GM23338 (cell line): ENCODE data around the gene EGLN3. TPM values are rescaled to one million over a fixed set of nuclear protein-coding genes. Genes with fewer than 3 reads are reported as not detected.

Experiments
- ATAC-seq: fragments of 200-7000 bp; cut with Tn5 transposase; 3 replicates; pipeline ENCODE4 v1.9.1; 2020
- DNase-seq: peaks from one replicate; pipeline ENCODE4 v3.0.0-alpha.2; 2015; ENCODE audit warnings: low spot score
- H2AFZ ChIP-seq: fragments of 200-600 bp; sonication (generic); 2 replicates; pipeline ENCODE4 v1.8.0; 2016; ENCODE audit warnings: antibody characterized with exemption, mild to moderate bottlenecking, moderate library complexity
- H3F3A ChIP-seq: fragments of 200-600 bp; sonication (generic); replicated peaks from 2 replicates; pipeline ENCODE4 v1.8.0; 2017; ENCODE audit warnings: antibody characterized with exemption, mixed run types, low read depth
- H3K27ac ChIP-seq: fragments of 200-600 bp; sonication (generic); 2 replicates; pipeline ENCODE4 v1.6.1; 2016; ENCODE audit warnings: low read depth
- H3K27me3 ChIP-seq: fragments of 200-600 bp; sonication (generic); 2 replicates; pipeline ENCODE4 v1.8.0; 2016; ENCODE audit warnings: mild to moderate bottlenecking, mixed run types, moderate library complexity; ENCODE audit not compliant: insufficient read depth
- H3K36me3 ChIP-seq: fragments of 200-600 bp; sonication (generic); 2 replicates; pipeline ENCODE4 v1.8.0; 2016; ENCODE audit warnings: mild to moderate bottlenecking; ENCODE audit not compliant: insufficient read depth
- H3K4me1 ChIP-seq: fragments of 200-600 bp; sonication (generic); 2 replicates; pipeline ENCODE4 v1.8.0; 2016; ENCODE audit warnings: mild to moderate bottlenecking, moderate library complexity; ENCODE audit not compliant: insufficient read depth
- H3K4me2 ChIP-seq: fragments of 200-600 bp; sonication (generic); 2 replicates; pipeline ENCODE4 v1.7.1; 2017; ENCODE audit warnings: mixed run types
- H3K4me3 ChIP-seq: fragments of 200-600 bp; sonication (generic); 2 replicates; pipeline ENCODE4 v1.6.1; 2016; ENCODE audit warnings: mixed run types
- H3K79me2 ChIP-seq: fragments of 200-600 bp; sonication (generic); replicated peaks from 2 replicates; pipeline ENCODE4 v1.8.0; 2017; ENCODE audit warnings: mild to moderate bottlenecking; ENCODE audit not compliant: insufficient read depth
- H3K9me2 ChIP-seq: fragments of 200-600 bp; sonication (generic); 2 replicates; pipeline ENCODE4 v1.8.0; 2017; ENCODE audit not compliant: insufficient read depth
- H4K20me1 ChIP-seq: fragments of 200-600 bp; sonication (generic); replicated peaks from 2 replicates; pipeline ENCODE4 v1.8.0; 2017; ENCODE audit warnings: mild to moderate bottlenecking; ENCODE audit not compliant: insufficient read depth
- H3K27ac Mint-ChIP-seq: 2 replicates; pipeline ENCODE4 v1.8.0; 2020; ENCODE audit warnings: inconsistent platforms, mild to moderate bottlenecking, moderate library complexity, mixed read lengths
- H3K27me3 Mint-ChIP-seq: 3 replicates; pipeline ENCODE4 v1.8.0; 2022; ENCODE audit warnings: low read depth, mild to moderate bottlenecking, moderate library complexity, mixed read lengths, inconsistent platforms; ENCODE audit not compliant: insufficient read depth, poor library complexity
- H3K36me3 Mint-ChIP-seq: 3 replicates; pipeline ENCODE4 v1.8.0; 2021; ENCODE audit warnings: low read depth, mild to moderate bottlenecking, inconsistent platforms, moderate library complexity, mixed read lengths
- H3K4me1 Mint-ChIP-seq: 3 replicates; pipeline ENCODE4 v1.8.0; 2020; ENCODE audit warnings: mild to moderate bottlenecking, inconsistent platforms, mixed read lengths
- H3K4me3 Mint-ChIP-seq: 3 replicates; pipeline ENCODE4 v1.8.0; 2021; ENCODE audit warnings: moderate library complexity, mild to moderate bottlenecking, inconsistent platforms, mixed read lengths
- H3K9me3 Mint-ChIP-seq: 3 replicates; pipeline ENCODE4 v1.8.0; 2020; ENCODE audit warnings: moderate library complexity, mild to moderate bottlenecking, inconsistent platforms, mixed read lengths
- CREB1 ChIP-seq: fragments of 250-450 bp; sonication (Bioruptor Pico); IDR thresholded peaks from 2 replicates; pipeline ENCODE4 v1.5.0; 2020; ENCODE audit warnings: low read depth, mild to moderate bottlenecking, moderate library complexity
- EZH2 ChIP-seq: fragments of 200-600 bp; sonication (generic); IDR thresholded peaks from one replicate; pipeline ENCODE4 v1.8.0; 2017; ENCODE audit warnings: antibody characterized with exemption, mild to moderate bottlenecking, low read depth; ENCODE audit not compliant: unreplicated experiment
- NANOG ChIP-seq: IDR thresholded peaks from 2 replicates; pipeline ENCODE4 v1.6.1; 2016; ENCODE audit warnings: antibody characterized with exemption, borderline replicate concordance
- STAT1 ChIP-seq: IDR thresholded peaks from one replicate; pipeline ENCODE4 v1.6.1; 2016; ENCODE audit warnings: antibody characterized with exemption; ENCODE audit not compliant: unreplicated experiment
- ZNF331 ChIP-seq: fragments of 250-450 bp; sonication (Bioruptor Pico); IDR thresholded peaks from 2 replicates; pipeline ENCODE4 v1.5.0; 2020; ENCODE audit warnings: low read depth, mild to moderate bottlenecking, moderate library complexity
- polyA plus RNA-seq: library from polyadenylated mRNA; unstranded; fragments of >200 nt; fragmentation: Nextera tagmentation; extraction: Ambion mirVana; gene quantifications from 2 replicates; pipeline ENCODE4 v1.2.1, GENCODE V29; 2016
- total RNA-seq: library from RNA; depleted of rRNA; stranded (reverse); fragments of >200 nt; shearing (Covaris generic); gene quantifications from 2 replicates; pipeline ENCODE4 v1.2.3, GENCODE V29; 2014
- TF ChIP-seq, protein P1 (sequence below), 2 experiments: fragments of 200-600 bp in 1 of 2; sonication (generic) in 1 of 2; conservative IDR thresholded peaks; 2 replicates each; pipeline versions ENCODE4 v1.5.1 to v1.6.1; 2016 to 2017; ENCODE audit warnings: antibody characterized with exemption in 2 of 2, low read depth in 2 of 2, mild to moderate bottlenecking in 2 of 2, moderate library complexity in 1 of 2
- TF ChIP-seq, protein P2 (sequence below): IDR thresholded peaks from one replicate; pipeline ENCODE4 v1.6.1; 2018; ENCODE audit warnings: antibody characterized with exemption; ENCODE audit not compliant: unreplicated experiment
- TF ChIP-seq, protein P3 (sequence below): fragments of 250-450 bp; sonication (Bioruptor Pico); IDR thresholded peaks from 2 replicates; pipeline ENCODE4 v1.5.0; 2020; ENCODE audit warnings: mild to moderate bottlenecking, moderate library complexity

The EGLN3 gene
- total and polyA plus RNA-seq, 2 experiments from 2014 or later: 26.8 to 42.9 TPM

DNA sequence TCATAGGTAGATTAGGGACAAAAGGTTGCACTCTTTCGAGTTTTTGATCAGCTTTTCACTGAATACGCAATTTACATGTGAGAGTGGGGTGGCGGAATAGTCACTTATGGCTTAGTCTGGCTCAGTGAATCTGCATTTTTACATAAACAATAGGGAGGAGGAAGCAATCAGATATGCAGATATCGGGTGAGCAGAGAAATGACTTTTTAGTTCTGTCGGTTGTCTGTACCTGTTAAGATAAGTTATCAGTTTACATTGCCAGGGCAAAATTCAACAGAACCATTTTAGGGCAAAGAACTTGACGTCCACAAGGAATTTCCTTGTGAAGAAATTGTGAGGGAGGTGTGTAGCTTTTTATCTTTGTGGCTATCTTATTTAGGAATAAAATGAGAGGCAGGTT, 15.4 kb upstream of the EGLN3 start:
- TF ChIP-seq EZH2: no peak
- TF ChIP-seq, protein P1, sequence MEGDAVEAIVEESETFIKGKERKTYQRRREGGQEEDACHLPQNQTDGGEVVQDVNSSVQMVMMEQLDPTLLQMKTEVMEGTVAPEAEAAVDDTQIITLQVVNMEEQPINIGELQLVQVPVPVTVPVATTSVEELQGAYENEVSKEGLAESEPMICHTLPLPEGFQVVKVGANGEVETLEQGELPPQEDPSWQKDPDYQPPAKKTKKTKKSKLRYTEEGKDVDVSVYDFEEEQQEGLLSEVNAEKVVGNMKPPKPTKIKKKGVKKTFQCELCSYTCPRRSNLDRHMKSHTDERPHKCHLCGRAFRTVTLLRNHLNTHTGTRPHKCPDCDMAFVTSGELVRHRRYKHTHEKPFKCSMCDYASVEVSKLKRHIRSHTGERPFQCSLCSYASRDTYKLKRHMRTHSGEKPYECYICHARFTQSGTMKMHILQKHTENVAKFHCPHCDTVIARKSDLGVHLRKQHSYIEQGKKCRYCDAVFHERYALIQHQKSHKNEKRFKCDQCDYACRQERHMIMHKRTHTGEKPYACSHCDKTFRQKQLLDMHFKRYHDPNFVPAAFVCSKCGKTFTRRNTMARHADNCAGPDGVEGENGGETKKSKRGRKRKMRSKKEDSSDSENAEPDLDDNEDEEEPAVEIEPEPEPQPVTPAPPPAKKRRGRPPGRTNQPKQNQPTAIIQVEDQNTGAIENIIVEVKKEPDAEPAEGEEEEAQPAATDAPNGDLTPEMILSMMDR (conservative IDR thresholded peaks at IDR 0.05; ENCODE audit: low read depth in 2 of 2): no peak
- no peak for TF ChIP-seq ZNF331
- TF ChIP-seq, protein P2, sequence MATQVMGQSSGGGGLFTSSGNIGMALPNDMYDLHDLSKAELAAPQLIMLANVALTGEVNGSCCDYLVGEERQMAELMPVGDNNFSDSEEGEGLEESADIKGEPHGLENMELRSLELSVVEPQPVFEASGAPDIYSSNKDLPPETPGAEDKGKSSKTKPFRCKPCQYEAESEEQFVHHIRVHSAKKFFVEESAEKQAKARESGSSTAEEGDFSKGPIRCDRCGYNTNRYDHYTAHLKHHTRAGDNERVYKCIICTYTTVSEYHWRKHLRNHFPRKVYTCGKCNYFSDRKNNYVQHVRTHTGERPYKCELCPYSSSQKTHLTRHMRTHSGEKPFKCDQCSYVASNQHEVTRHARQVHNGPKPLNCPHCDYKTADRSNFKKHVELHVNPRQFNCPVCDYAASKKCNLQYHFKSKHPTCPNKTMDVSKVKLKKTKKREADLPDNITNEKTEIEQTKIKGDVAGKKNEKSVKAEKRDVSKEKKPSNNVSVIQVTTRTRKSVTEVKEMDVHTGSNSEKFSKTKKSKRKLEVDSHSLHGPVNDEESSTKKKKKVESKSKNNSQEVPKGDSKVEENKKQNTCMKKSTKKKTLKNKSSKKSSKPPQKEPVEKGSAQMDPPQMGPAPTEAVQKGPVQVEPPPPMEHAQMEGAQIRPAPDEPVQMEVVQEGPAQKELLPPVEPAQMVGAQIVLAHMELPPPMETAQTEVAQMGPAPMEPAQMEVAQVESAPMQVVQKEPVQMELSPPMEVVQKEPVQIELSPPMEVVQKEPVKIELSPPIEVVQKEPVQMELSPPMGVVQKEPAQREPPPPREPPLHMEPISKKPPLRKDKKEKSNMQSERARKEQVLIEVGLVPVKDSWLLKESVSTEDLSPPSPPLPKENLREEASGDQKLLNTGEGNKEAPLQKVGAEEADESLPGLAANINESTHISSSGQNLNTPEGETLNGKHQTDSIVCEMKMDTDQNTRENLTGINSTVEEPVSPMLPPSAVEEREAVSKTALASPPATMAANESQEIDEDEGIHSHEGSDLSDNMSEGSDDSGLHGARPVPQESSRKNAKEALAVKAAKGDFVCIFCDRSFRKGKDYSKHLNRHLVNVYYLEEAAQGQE: no peak
- TF ChIP-seq NANOG: no peak
- TF ChIP-seq, protein P3, sequence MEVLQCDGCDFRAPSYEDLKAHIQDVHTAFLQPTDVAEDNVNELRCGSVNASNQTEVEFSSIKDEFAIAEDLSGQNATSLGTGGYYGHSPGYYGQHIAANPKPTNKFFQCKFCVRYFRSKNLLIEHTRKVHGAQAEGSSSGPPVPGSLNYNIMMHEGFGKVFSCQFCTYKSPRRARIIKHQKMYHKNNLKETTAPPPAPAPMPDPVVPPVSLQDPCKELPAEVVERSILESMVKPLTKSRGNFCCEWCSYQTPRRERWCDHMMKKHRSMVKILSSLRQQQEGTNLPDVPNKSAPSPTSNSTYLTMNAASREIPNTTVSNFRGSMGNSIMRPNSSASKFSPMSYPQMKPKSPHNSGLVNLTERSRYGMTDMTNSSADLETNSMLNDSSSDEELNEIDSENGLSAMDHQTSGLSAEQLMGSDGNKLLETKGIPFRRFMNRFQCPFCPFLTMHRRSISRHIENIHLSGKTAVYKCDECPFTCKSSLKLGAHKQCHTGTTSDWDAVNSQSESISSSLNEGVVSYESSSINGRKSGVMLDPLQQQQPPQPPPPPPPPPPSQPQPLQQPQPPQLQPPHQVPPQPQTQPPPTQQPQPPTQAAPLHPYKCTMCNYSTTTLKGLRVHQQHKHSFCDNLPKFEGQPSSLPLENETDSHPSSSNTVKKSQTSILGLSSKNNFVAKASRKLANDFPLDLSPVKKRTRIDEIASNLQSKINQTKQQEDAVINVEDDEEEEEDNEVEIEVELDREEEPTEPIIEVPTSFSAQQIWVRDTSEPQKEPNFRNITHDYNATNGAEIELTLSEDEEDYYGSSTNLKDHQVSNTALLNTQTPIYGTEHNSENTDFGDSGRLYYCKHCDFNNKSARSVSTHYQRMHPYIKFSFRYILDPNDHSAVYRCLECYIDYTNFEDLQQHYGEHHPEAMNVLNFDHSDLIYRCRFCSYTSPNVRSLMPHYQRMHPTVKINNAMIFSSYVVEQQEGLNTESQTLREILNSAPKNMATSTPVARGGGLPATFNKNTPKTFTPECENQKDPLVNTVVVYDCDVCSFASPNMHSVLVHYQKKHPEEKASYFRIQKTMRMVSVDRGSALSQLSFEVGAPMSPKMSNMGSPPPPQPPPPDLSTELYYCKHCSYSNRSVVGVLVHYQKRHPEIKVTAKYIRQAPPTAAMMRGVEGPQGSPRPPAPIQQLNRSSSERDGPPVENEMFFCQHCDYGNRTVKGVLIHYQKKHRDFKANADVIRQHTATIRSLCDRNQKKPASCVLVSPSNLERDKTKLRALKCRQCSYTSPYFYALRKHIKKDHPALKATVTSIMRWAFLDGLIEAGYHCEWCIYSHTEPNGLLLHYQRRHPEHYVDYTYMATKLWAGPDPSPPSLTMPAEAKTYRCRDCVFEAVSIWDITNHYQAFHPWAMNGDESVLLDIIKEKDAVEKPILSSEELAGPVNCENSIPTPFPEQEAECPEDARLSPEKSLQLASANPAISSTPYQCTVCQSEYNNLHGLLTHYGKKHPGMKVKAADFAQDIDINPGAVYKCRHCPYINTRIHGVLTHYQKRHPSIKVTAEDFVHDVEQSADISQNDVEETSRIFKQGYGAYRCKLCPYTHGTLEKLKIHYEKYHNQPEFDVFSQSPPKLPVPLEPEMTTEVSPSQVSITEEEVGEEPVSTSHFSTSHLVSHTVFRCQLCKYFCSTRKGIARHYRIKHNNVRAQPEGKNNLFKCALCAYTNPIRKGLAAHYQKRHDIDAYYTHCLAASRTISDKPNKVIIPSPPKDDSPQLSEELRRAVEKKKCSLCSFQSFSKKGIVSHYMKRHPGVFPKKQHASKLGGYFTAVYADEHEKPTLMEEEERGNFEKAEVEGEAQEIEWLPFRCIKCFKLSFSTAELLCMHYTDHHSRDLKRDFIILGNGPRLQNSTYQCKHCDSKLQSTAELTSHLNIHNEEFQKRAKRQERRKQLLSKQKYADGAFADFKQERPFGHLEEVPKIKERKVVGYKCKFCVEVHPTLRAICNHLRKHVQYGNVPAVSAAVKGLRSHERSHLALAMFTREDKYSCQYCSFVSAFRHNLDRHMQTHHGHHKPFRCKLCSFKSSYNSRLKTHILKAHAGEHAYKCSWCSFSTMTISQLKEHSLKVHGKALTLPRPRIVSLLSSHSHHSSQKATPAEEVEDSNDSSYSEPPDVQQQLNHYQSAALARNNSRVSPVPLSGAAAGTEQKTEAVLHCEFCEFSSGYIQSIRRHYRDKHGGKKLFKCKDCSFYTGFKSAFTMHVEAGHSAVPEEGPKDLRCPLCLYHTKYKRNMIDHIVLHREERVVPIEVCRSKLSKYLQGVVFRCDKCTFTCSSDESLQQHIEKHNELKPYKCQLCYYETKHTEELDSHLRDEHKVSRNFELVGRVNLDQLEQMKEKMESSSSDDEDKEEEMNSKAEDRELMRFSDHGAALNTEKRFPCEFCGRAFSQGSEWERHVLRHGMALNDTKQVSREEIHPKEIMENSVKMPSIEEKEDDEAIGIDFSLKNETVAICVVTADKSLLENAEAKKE (CRISPR knock-in tag): no peak
- TF ChIP-seq STAT1: no peak
- no peak for TF ChIP-seq CREB1 (CRISPR knock-in tag)
- H3F3A ChIP-seq: no peaks in the 10 kb centered on the region
- H3K79me2 ChIP-seq: no peaks in the 10 kb centered on the region
- H3K27ac ChIP-seq: no peak overlapping the region
- no peaks in the 10 kb centered on the region for H3K27me3 ChIP-seq
- Mint-ChIP-seq H3K9me3 (peaks cover 26% of the 10 kb centered on the region), H3K4me3 (no peak overlapping the region), H3K36me3 (no peaks in the 10 kb centered on the region; the same call in 2 of the 3 replicates), H3K27me3 (peaks cover 3% of the 10 kb centered on the region), H3K4me1 (peaks cover 22% of the 10 kb centered on the region), H3K27ac (no peak overlapping the region)
- H2AFZ ChIP-seq: no peak overlapping the region
- DNase-seq (no peak), ATAC-seq (no peak)
- H3K4me3 ChIP-seq: no peak overlapping the region
- no peaks in the 10 kb centered on the region for H3K36me3 ChIP-seq
- 0 out of 2 replicates have a peak, but pooled peaks cover 3% of the 10 kb centered on the region for H3K9me2 ChIP-seq
- H3K4me1 ChIP-seq: peaks cover 22% of the 10 kb centered on the region
- H3K4me2 ChIP-seq: no peak overlapping the region
- no peaks in the 10 kb centered on the region for H4K20me1 ChIP-seq
